ENCODE data around the gene DYRK2. TPM values are rescaled to one million over a fixed set of nuclear protein-coding genes. Genes with fewer than 3 reads are reported as not detected.

Gene DYRK2
- total and polyA plus RNA-seq, 10 of the 15 experiments (the other 5 are each of a cell fraction or from before 2014, with no cell fraction given): 3.1 to 35.9 (median 12.2) TPM

- H4K20me1 ChIP-seq (ENCODE audit: control insufficient read depth, insufficient read depth): no peaks in the 10 kb centered on the region
- no TSS peak for BruUV-seq (replicated peaks)
- in situ Hi-C loops (cut with MboI) (no loop called here), intact Hi-C loops (cut with micrococcal nuclease; ENCODE audit: unreplicated experiment) (no loop called here)
- no peak overlapping the region for H2AFZ ChIP-seq (ENCODE audit: control insufficient read depth, low read depth, low read length)
- peaks cover 15% of the 10 kb centered on the region for H3K4me1 ChIP-seq (ENCODE audit: control insufficient read depth, insufficient read depth, low read length)
- ChIA-PET CTCF (interaction anchor here (0.6 to 1.4 kb wide), 2 partner anchors 15 to 1600 kb away, joined by 4 to 5 read pairs; no protein-coding TSS in a partner anchor), SMC1A (ENCODE audit: uncharacterized antibody, unreplicated experiment) (interaction anchor here (0.5 to 1.3 kb wide), 4 partner anchors 19 to 277 kb away, joined by 3 read pairs; no protein-coding TSS in a partner anchor), RAD21 (ENCODE audit: unreplicated experiment) (no interaction called here), POLR2A (interaction anchor here (0.5 kb wide), 1 partner anchor 826 kb away, joined by 4 read pairs; no protein-coding TSS in a partner anchor)
- 46% methylated on average over 6 of the region's 6 CpGs for WGBS (ENCODE audit: insufficient coverage, insufficient replicate concordance, low lambda C conversion rate, missing lambda C conversion rate)
- H3K9ac ChIP-seq (ENCODE audit: control insufficient read depth, insufficient read depth, low read length): no peak overlapping the region
- H3K27me3 ChIP-seq (replicated peaks in 1 of 2; ENCODE audit: control insufficient read depth in 2 of 2, insufficient read depth in 2 of 2, low read length in 1 of 2): peaks cover 0 to 2% of the 10 kb centered on the region in 2 experiments; a peak in 1 of 4 replicates
- FAIRE-seq (no peak), ATAC-seq (no peak), DNase-seq (ENCODE audit: low read depth, low spot score) (no peak)
- no peaks in the 10 kb centered on the region; the same call in 2 of the 3 replicates for H3K9me3 ChIP-seq (replicated peaks; ENCODE audit: control insufficient read depth, insufficient read depth, low read length)
- H3K79me2 ChIP-seq (ENCODE audit: control insufficient read depth, insufficient read depth, low read length): no peaks in the 10 kb centered on the region
- H3K4me3 ChIP-seq: no peak overlapping the region
- H3K4me2 ChIP-seq (ENCODE audit: control insufficient read depth, insufficient read depth): no peak overlapping the region
- no peaks in the 10 kb centered on the region for H3K36me3 ChIP-seq (ENCODE audit: control insufficient read depth in 2 of 2, insufficient read depth in 2 of 2, low read length in 1 of 2)
- no peak for TF ChIP-seq RFX5 (IDR thresholded peaks at IDR 0.05; ENCODE audit: low read depth, low read length)
- TF ChIP-seq SPI1 (IDR thresholded peaks at IDR 0.05; ENCODE audit: borderline replicate concordance, insufficient read depth, low read depth, low read length): no peak
- TF ChIP-seq MYB (IDR thresholded peaks at IDR 0.05; ENCODE audit: borderline replicate concordance, low read depth, low read length): no peak
- no peak for TF ChIP-seq SUPT20H (IDR thresholded peaks at IDR 0.05; ENCODE audit: borderline replicate concordance, control insufficient read depth, low read depth, low read length)
- TF ChIP-seq ZNF217 (IDR thresholded peaks at IDR 0.05): no peak
- no peak for TF ChIP-seq NBN (IDR thresholded peaks at IDR 0.05)
- TF ChIP-seq HCFC1 (IDR thresholded peaks at IDR 0.05; ENCODE audit: low read length): no peak
- no peak overlapping the region for H3K27ac ChIP-seq (ENCODE audit: control insufficient read depth, insufficient read depth)
Measured at GRCh38 chr12:67705394-67706370, 57.1 kb downstream of the DYRK2 start.
